IMR-90 (cell line): Measurements from ENCODE around the gene ELAVL1. TPM values are rescaled to one million over a fixed set of nuclear protein-coding genes. Genes with fewer than 3 reads are reported as not detected.

ENCODE experiments used
- ATAC-seq: fragments of 200-7000 bp; cut with Tn5 transposase; 2 replicates; pipeline ENCODE4 v1.9.1; 2020; ENCODE audit warnings: low read depth, mild to moderate bottlenecking, moderate library complexity
- BruUV-seq: library from RNA; stranded (reverse); fragments of 400-500 nt; replicated peaks from 2 replicates; lab custom pipeline; 2021; lab: Mats Ljungman, UMichigan
- CTCF ChIA-PET: fragments of 300-600 bp; formaldehyde crosslinking; extraction: SDS; loops from one replicate; lab custom pipeline; 2021; ENCODE audit warnings: antibody characterized with exemption; lab: Yijun Ruan, JAX
- POLR2A ChIA-PET: fragments of 300-600 bp; sonication (Branson Sonifier 250); formaldehyde crosslinking; loops from one replicate; lab custom pipeline; 2022; ENCODE audit warnings: antibody characterized with exemption; ENCODE audit not compliant: unreplicated experiment; lab: Charles Lee
- DNase-seq: peaks from one replicate; pipeline ENCODE4 v3.0.0; 2013
- H2AFZ ChIP-seq: replicated peaks from 2 replicates; pipeline ENCODE3; 2013; ENCODE audit warnings: low read length, mild to moderate bottlenecking; ENCODE audit not compliant: poor library complexity
- H2AK5ac ChIP-seq: 2 replicates; pipeline ENCODE4 v1.6.1; 2013; ENCODE audit warnings: low read depth, low read length, inconsistent platforms
- H2AK9ac ChIP-seq: replicated peaks from 2 replicates; pipeline ENCODE3; 2013; ENCODE audit warnings: mild to moderate bottlenecking, low read depth, low read length, moderate library complexity; ENCODE audit not compliant: poor library complexity
- H2BK120ac ChIP-seq: 2 replicates; pipeline ENCODE4 v1.6.1; 2013; ENCODE audit warnings: low read depth, low read length, inconsistent platforms
- H2BK15ac ChIP-seq: 3 replicates; pipeline ENCODE4 v1.6.1; 2013; ENCODE audit warnings: low read depth, low read length, inconsistent platforms
- H2BK20ac ChIP-seq: 2 replicates; pipeline ENCODE4 v1.6.1; 2013; ENCODE audit warnings: low read depth, mild to moderate bottlenecking, inconsistent platforms, low read length, moderate library complexity
- H2BK5ac ChIP-seq: 2 replicates; pipeline ENCODE4 v1.6.1; 2013; ENCODE audit warnings: mild to moderate bottlenecking, low read depth, low read length, inconsistent platforms; ENCODE audit not compliant: poor library complexity, severe bottlenecking
- H3K14ac ChIP-seq: replicated peaks from 2 replicates; pipeline ENCODE4 v1.6.1; 2013; ENCODE audit warnings: low read depth, low read length, inconsistent platforms
- H3K18ac ChIP-seq: 2 replicates; pipeline ENCODE4 v1.6.1; 2013; ENCODE audit warnings: low read depth, low read length, control low read depth
- H3K23ac ChIP-seq: 2 replicates; pipeline ENCODE4 v1.6.1; 2013; ENCODE audit warnings: low read depth, low read length, inconsistent platforms
- H3K27ac ChIP-seq: 2 replicates; pipeline ENCODE4 v1.5.1; 2013; ENCODE audit warnings: mild to moderate bottlenecking, control low read depth, low read length; ENCODE audit not compliant: insufficient read depth
- H3K27me3 ChIP-seq: 2 replicates; pipeline ENCODE4 v1.6.1; 2013; ENCODE audit warnings: low read length; ENCODE audit not compliant: control insufficient read depth, insufficient read depth
- H3K36me3 ChIP-seq: 2 replicates; pipeline ENCODE4 v1.6.1; 2013; ENCODE audit warnings: low read length, mixed read lengths; ENCODE audit not compliant: control insufficient read depth, insufficient read depth
- H3K4ac ChIP-seq: 2 replicates; pipeline ENCODE4 v1.6.1; 2013; ENCODE audit warnings: low read depth, low read length, inconsistent platforms
- H3K4me1 ChIP-seq: 2 replicates; pipeline ENCODE4 v1.6.1; 2013; ENCODE audit warnings: low read length, mixed read lengths; ENCODE audit not compliant: control insufficient read depth, insufficient read depth
- H3K4me2 ChIP-seq: 2 replicates; pipeline ENCODE4 v1.6.1; 2013; ENCODE audit warnings: low read depth, mild to moderate bottlenecking, control low read depth, low read length, moderate library complexity
- H3K4me3 ChIP-seq: 2 replicates; pipeline ENCODE4 v1.5.1; 2013; ENCODE audit warnings: low read depth, mild to moderate bottlenecking, control low read depth, low read length, moderate library complexity; ENCODE audit not compliant: insufficient read depth
- H3K56ac ChIP-seq: 2 replicates; pipeline ENCODE4 v1.6.1; 2013; ENCODE audit warnings: low read length, inconsistent platforms; ENCODE audit not compliant: insufficient read depth; ENCODE audit errors: extremely low read depth
- H3K79me1 ChIP-seq, 2 experiments: 2 replicates each; pipeline ENCODE4 v1.6.1; 2013; ENCODE audit warnings: low read length in 2 of 2, inconsistent platforms in 1 of 2, low read depth in 1 of 2
- H3K9ac ChIP-seq: 2 replicates; pipeline ENCODE4 v1.6.1; 2013; ENCODE audit warnings: low read depth, low read length, control low read depth
- H3K9me1 ChIP-seq: 2 replicates; pipeline ENCODE4 v1.6.1; 2013; ENCODE audit warnings: low read length, inconsistent platforms; ENCODE audit not compliant: insufficient read depth
- H3K9me3 ChIP-seq: 2 replicates; pipeline ENCODE4 v1.6.1; 2013; ENCODE audit warnings: low read length; ENCODE audit not compliant: control insufficient read depth, insufficient read depth
- H4K20me1 ChIP-seq: 2 replicates; pipeline ENCODE4 v1.6.1; 2013; ENCODE audit warnings: low read length, inconsistent platforms; ENCODE audit not compliant: insufficient read depth
- H4K5ac ChIP-seq: 2 replicates; pipeline ENCODE4 v1.6.1; 2013; ENCODE audit warnings: mild to moderate bottlenecking, low read depth, low read length, control low read depth
- H4K8ac ChIP-seq, 2 experiments: 2 replicates each; pipeline ENCODE4 v1.6.1; 2013; ENCODE audit warnings: low read depth in 2 of 2, low read length in 2 of 2, control low read depth in 1 of 2, inconsistent platforms in 1 of 2
- H4K91ac ChIP-seq: 2 replicates; pipeline ENCODE4 v1.6.1; 2013; ENCODE audit warnings: low read depth, low read length, inconsistent platforms; ENCODE audit not compliant: insufficient read depth
- CTCF ChIP-seq: conservative IDR thresholded peaks from 2 replicates; pipeline ENCODE4 v1.5.1; 2012; ENCODE audit warnings: mild to moderate bottlenecking, low read depth, low read length, improper control_type of control experiment
- MAFK ChIP-seq: IDR thresholded peaks from 2 replicates; pipeline ENCODE4 v1.6.1; 2012; ENCODE audit warnings: low read depth, low read length, improper control_type of control experiment
- RCOR1 ChIP-seq: IDR thresholded peaks from 2 replicates; pipeline ENCODE4 v1.6.1; 2012; ENCODE audit warnings: mild to moderate bottlenecking, low read length, improper control_type of control experiment; ENCODE audit not compliant: insufficient replicate concordance
- WGBS, 2 experiments: methylation state at CpG; one replicate each; pipeline versions ENCODE4 v1.1.5 to v1.1.7; 2013; ENCODE audit warnings: missing lambda C conversion rate in 2 of 2; ENCODE audit not compliant: insufficient read length in 1 of 2; ENCODE audit errors: extremely low coverage in 2 of 2; 5-methylcytosine and 5-hydroxymethylcytosine counted together
- dilution Hi-C: fragments of 300-500 bp; cut with HindIII; formaldehyde crosslinking; loops from one replicate; pipeline ENCODE4 v1.14.3; 2018; ENCODE audit warnings: low sequenced_read_pairs; ENCODE audit not compliant: unreplicated experiment
- in situ Hi-C: fragments of 300-500 bp; cut with MboI; formaldehyde crosslinking; loops from 3 replicates; pipeline ENCODE4 v1.14.3; 2019; ENCODE audit warnings: low sequenced_read_pairs, inconsistent platforms, mixed read lengths
- intact Hi-C: fragments of 100-400 bp; cut with micrococcal nuclease; formaldehyde crosslinking; loops from 2 replicates; pipeline ENCODE4 v1.10.0; 2022
- polyA plus RNA-seq, 3 experiments: library from polyadenylated mRNA; depleted of rRNA; stranded (reverse); fragments of >200 nt; gene quantifications; 2 replicates each; pipeline ENCODE4 v1.2.3, GENCODE V29; 2012; ENCODE audit warnings: low replicate concordance in 1 of 3
- total RNA-seq: library from RNA; depleted of rRNA; stranded (reverse); fragments of >200 nt; gene quantifications from 2 replicates; pipeline ENCODE4 v1.2.3, GENCODE V29; 2012

Gene ELAVL1
- total and polyA plus RNA-seq, 2 of the 4 experiments (the other 2 are of a cell fraction): 55.6 to 59.0 TPM

GRCh38 chr19:7918615-7919421, 86.6 kb downstream of the ELAVL1 start:
- peaks cover 21% of the 10 kb centered on the region for H3K4me1 ChIP-seq
- peaks cover 9% of the 10 kb centered on the region for H3K9me1 ChIP-seq
- no peak overlapping the region for H4K91ac ChIP-seq
- WGBS, 2 experiments: 62% methylated on average over 11 of the region's 42 CpGs; no CpG with 5 or more reads in 1 of the 2 experiments
- H2BK15ac ChIP-seq: no peak overlapping the region
- peaks cover 7% of the 10 kb centered on the region; the same call in 1 of the 2 replicates for H3K36me3 ChIP-seq
- H2BK120ac ChIP-seq: no peak overlapping the region
- H2AK9ac ChIP-seq: no peak overlapping the region
- H3K9me3 ChIP-seq: no peaks in the 10 kb centered on the region
- H3K4ac ChIP-seq: no peak overlapping the region
- no peak overlapping the region for H3K56ac ChIP-seq
- BruUV-seq: no TSS peak
- no peak overlapping the region; the same call in 1 of the 2 replicates for H3K14ac ChIP-seq
- H4K8ac ChIP-seq: no peak overlapping the region
- no peak overlapping the region for H3K23ac ChIP-seq
- no peak overlapping the region for H4K5ac ChIP-seq
- DNase-seq (no peak), ATAC-seq (no peak)
- peaks cover 11% of the 10 kb centered on the region for H4K20me1 ChIP-seq
- intact Hi-C loops: no loop called here
- no peak overlapping the region for H2BK20ac ChIP-seq
- peaks cover 0 to 19% of the 10 kb centered on the region in 2 experiments; a peak in 2 of 4 replicates for H3K79me1 ChIP-seq
- H3K4me2 ChIP-seq: no peak overlapping the region; the same call in 1 of the 2 replicates
- H3K18ac ChIP-seq: no peak overlapping the region
- H2AK5ac ChIP-seq: no peak overlapping the region; the same call in 1 of the 2 replicates
- H3K27me3 ChIP-seq: peaks cover 11% of the 10 kb centered on the region
- no peak overlapping the region for H3K9ac ChIP-seq
- dilution Hi-C loops: no loop called here
- H2BK5ac ChIP-seq: no peak overlapping the region
- ChIA-PET POLR2A (interaction anchor here (0.5 to 1.7 kb wide), 3 partner anchors 10 to 248 kb away, joined by 4 to 5 read pairs (median 4); partner anchors contain the start of gene MAP2K7), CTCF (interaction anchor here (1.7 kb wide), 1 partner anchor 15 kb away, joined by 6 read pairs; the partner anchor contains the start of gene MAP2K7)
- in situ Hi-C loops: no loop called here
- no peak for TF ChIP-seq MAFK
- TF ChIP-seq CTCF: no peak
- no peak for TF ChIP-seq RCOR1
- H3K4me3 ChIP-seq: no peak overlapping the region
- no peak overlapping the region for H3K27ac ChIP-seq
- no peak overlapping the region for H2AFZ ChIP-seq
